PC-9 (cell line): ENCODE measurements around the gene RIPK3.

ENCODE experiments used
- EZH2 ChIP-seq: fragments of 200-600 bp; sonication (generic); IDR thresholded peaks from 2 replicates; pipeline ENCODE4 v1.8.0; 2017; ENCODE audit warnings: antibody characterized with exemption, low read depth
- TF ChIP-seq, protein P1 (sequence below): fragments of 200-600 bp; sonication (generic); conservative IDR thresholded peaks from 2 replicates; pipeline ENCODE4 v1.6.1; 2017; ENCODE audit warnings: mixed run types, antibody characterized with exemption, mild to moderate bottlenecking, moderate library complexity

DNA sequence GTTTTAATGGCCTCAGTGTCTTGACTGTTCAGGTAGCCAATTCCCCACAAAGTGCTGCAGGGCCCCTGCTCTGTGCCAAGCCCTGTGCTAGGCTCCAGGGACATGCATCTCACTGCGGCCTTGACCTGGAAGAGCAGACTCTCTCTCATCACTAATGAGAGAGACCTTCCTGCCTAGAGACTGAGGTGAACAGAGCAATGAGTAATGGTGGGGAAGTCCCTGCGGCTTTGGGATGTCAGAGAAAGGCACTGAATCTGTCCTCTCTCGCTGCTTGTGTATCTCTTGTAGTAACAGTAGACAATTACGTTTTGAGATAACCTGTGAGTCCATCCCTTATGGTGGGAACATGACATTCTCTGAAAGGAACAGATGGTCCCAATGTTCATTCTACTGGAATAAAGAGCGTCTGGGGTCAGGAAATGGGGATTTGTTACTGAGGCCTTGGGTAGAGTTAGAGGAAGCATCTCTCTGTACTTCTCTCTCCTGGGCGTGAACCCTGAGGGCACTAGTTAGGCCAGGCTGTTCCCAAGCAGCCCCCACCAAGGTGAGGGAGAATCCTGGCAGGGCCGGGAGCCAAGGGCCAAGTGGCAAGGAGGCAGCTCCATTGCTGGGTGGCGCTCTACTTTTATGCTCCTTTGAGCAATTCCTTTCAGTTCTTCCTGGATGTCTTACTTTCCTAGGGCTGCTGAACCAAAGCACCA is 41.7 kb upstream of the RIPK3 start:
- TF ChIP-seq EZH2: no peak
- TF ChIP-seq, protein P1, sequence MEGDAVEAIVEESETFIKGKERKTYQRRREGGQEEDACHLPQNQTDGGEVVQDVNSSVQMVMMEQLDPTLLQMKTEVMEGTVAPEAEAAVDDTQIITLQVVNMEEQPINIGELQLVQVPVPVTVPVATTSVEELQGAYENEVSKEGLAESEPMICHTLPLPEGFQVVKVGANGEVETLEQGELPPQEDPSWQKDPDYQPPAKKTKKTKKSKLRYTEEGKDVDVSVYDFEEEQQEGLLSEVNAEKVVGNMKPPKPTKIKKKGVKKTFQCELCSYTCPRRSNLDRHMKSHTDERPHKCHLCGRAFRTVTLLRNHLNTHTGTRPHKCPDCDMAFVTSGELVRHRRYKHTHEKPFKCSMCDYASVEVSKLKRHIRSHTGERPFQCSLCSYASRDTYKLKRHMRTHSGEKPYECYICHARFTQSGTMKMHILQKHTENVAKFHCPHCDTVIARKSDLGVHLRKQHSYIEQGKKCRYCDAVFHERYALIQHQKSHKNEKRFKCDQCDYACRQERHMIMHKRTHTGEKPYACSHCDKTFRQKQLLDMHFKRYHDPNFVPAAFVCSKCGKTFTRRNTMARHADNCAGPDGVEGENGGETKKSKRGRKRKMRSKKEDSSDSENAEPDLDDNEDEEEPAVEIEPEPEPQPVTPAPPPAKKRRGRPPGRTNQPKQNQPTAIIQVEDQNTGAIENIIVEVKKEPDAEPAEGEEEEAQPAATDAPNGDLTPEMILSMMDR: no peak
